ENCODE data around the gene PDGFRA.
"Not testable (repeated sequence)": the region's sequence is repeated elsewhere in the genome, so short reads cannot be mapped to it uniquely, and the experiment has no call there.

The PDGFRA gene

DNA sequence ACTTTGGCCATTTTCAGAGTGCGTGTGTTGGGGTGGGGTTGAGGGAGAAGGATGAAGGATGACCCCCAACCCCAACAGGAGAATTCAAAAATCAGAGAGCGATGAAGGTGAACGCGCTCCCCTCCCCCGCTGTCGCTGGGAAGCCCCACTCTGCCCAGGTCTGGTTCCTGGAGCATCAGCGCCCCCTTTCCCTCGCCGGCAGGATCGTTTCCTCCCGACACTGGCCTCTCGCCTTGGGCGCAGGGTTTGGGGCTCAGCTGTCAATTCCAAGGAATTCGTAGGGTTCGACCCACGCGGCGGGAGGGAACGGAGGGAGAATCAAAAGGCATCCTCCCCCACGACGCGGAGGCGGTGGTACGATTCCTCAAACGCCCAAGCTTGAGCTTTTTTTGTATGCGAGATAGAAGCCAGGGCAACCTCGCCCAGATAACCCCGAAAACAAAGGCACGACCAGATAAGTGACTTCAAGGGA lies 1.0 kb upstream of the PDGFRA start:
- DNase-seq (ENCODE audit: low read depth) = no peak

DNA sequence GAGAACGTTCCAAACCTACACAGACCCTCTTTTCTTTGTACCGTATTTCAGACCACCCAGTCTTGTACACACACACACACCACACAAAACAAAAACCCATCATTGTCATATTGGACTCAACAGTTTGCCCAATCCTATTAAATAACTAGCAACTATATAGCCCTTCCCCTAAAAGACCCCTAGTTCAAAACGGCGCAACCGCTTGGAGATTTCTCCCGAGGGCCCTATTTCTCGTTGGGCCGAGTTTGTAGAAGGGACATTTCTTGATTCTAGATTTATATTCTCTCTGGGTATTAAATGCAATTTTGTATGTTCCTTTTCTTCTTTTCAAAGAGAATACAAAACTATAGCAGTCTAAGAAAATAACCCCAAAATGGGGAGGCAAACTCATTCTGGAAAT lies 547 bp upstream of the PDGFRA start:
- DNase-seq (ENCODE audit: low read depth) = no peak

- no peak for DNase-seq (ENCODE audit: low read depth)
Measured at GRCh38 chr4:54229631-54230483, 764 bp downstream of the PDGFRA start.

- no peak for DNase-seq (ENCODE audit: low read depth)
Measured at GRCh38 chr4:54230484-54231418, 1.7 kb downstream of the PDGFRA start.

- no peak for DNase-seq (ENCODE audit: low read depth)
Measured at GRCh38 chr4:54231419-54231767, 2.3 kb downstream of the PDGFRA start.

GRCh38 chr4:54231768-54232688 lies 2.9 kb downstream of the PDGFRA start:
- no peak for DNase-seq (ENCODE audit: low read depth)

GRCh38 chr4:54233277-54233696 lies 4.2 kb downstream of the PDGFRA start:
- DNase-seq (ENCODE audit: low read depth) = peak; percentile 55

- DNase-seq (ENCODE audit: low read depth) = peak; percentile 41
Measured at GRCh38 chr4:54233697-54234496, 4.8 kb downstream of the PDGFRA start.

- no peak for DNase-seq (ENCODE audit: low read depth)
Measured at GRCh38 chr4:54234497-54235205, 5.6 kb downstream of the PDGFRA start.

DNA sequence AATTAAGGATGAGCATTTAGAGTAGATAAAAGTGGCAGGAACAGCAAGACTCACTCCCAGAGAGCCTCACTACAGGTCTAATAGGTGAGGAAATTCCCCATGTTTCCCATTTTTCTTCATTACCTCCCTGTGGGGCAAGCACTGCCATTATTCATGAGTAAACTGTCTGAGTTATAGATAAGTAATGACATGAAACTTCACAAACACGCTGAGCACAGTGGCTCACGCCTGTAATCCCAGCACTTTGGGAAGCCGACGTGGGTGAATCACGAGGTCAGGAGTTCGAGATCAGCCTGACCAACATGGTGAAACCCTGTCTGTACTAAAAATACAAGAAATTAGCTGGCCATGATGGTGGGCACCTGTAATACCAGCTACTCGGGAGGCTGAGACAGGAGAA lies 7.2 kb downstream of the PDGFRA start:
- DNase-seq (ENCODE audit: low read depth) = not testable (repeated sequence)

- DNase-seq (ENCODE audit: low read depth) = no peak
Measured at GRCh38 chr4:54237770-54238169, 8.7 kb downstream of the PDGFRA start.

DNA sequence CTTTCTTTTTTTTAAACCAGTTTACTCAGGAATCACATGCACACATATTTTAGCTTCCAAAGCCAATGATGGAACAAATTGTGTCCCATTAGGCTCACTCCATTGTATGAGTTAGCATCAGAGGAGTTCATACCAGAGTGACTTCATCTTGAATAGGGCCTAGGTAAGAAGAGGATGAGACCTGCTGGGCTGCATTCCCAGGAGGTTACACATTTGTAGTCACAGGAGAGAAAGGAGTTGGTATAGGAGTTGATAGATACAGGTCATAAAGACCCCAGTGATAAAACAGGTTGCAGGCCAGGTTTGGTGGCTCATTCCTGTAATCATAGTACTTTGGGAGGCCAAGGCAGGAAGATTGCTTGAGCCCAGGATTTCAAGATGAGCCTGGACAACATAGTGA lies 9.3 kb downstream of the PDGFRA start:
- no peak for DNase-seq (ENCODE audit: low read depth)

- DNase-seq (ENCODE audit: low read depth) = not testable (repeated sequence)
Measured at GRCh38 chr4:54241268-54241823, 12.3 kb downstream of the PDGFRA start.

- DNase-seq (ENCODE audit: low read depth) = not testable (repeated sequence)
Measured at GRCh38 chr4:54243541-54243940, 14.4 kb downstream of the PDGFRA start.

DNA sequence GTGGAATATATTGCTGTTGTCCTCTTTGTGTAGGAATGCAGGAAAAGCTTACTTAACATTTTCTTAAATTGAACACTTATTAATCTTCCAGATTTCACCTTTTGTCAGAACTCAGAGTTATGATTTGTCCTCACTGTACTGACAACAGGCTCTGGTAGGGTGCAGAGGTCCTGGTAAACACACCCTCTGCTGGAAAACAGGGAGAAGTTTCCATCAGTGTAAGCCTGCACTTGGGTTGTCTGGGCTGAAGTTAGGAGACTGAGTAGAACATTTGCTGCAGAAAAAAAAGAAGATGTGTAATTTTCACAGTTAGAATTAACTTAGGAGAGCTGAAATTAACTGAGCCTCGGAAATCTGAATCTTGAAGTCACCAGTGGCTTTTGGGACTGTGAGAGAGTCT lies 23.2 kb downstream of the PDGFRA start:
- not testable (repeated sequence) for DNase-seq (ENCODE audit: low read depth)

DNA sequence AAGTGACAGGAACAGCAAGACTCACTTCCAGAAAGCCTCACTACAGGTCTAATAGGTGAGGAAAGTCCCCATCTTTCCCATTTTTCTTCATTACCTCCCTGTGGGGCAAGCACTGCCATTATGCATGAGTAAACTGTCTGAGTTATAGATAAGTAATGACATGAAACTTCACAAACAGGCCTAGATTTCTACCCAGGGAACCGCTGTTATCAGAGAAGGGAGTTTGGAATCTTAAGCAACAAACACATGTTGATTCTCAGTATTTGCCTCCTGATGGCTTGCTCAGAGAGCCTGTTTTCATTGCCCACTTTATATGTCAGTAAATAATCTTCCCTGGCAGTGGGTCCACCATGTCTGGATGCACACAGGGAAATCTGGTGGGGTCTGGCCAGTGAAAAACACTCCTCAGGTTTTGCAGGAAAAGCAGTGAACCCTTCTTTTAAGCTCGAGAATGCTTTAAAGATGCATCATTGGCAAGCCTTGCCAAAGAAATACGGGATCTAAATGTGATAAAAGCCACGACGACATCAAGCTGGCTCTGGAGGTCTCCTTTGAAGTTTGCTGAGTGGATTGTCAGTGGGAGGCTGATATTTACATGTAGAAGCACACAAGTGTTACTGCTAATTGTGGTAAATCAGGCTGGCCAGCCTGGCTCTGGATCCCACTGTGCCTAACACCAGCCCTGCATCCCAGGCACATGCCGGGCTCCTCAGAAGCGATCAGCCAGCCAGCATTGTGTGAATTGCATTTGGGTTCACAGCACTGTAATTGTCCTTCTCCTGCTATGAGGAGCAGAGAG lies 25.2 kb downstream of the PDGFRA start:
- no peak for DNase-seq (ENCODE audit: low read depth)

DNA sequence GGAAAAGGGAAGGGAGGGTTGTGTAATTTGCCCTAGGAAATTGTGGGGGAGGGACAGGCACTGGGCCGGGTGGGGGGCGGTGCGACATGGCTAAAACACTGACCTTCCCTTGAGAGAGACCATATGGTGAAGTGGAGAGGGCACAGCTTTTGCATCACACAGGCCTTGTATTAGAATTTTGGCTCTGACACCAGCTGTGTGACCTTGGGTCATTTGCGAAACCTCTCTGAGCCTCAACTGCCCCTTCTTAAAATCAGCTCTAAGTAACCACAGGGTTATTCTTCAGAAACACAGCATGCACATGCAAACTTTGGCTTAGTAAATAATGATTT lies 25.8 kb downstream of the PDGFRA start:
- DNase-seq (ENCODE audit: low read depth) = no peak

- DNase-seq (ENCODE audit: low read depth) = no peak
Measured at GRCh38 chr4:54255881-54256280, 26.8 kb downstream of the PDGFRA start.

All from stimulated activated CD4-positive, alpha-beta T cell treated with anti-CD3 and anti-CD28 coated beads, Interleukin-2, amount 100 ng/mL, for 4 hours (primary cell).